A673 (cell line): ENCODE data around the gene TBC1D4. TPM values are rescaled to one million over a fixed set of nuclear protein-coding genes. Genes with fewer than 3 reads are reported as not detected.

Source experiments
- BruUV-seq: library from RNA; stranded (reverse); fragments of 400-500 nt; replicated peaks from 2 replicates; lab custom pipeline; 2021; lab: Mats Ljungman, UMichigan
- CTCF ChIA-PET: fragments of 300-600 bp; sonication (Branson Sonifier 250); formaldehyde crosslinking; loops from one replicate; lab custom pipeline; 2022; ENCODE audit warnings: antibody characterized with exemption; lab: Charles Lee
- POLR2A ChIA-PET: fragments of 300-600 bp; sonication (Branson Sonifier 250); formaldehyde crosslinking; loops from one replicate; lab custom pipeline; 2022; ENCODE audit warnings: antibody characterized with exemption; ENCODE audit not compliant: low non-redundant PET; lab: Charles Lee
- DNase-seq: peaks from one replicate; pipeline ENCODE4 v3.0.0-alpha.2; 2015; ENCODE audit warnings: low spot score
- H3K27ac ChIP-seq: fragments of 200-600 bp; sonication (generic); 2 replicates; pipeline ENCODE4 v1.5.1; 2016; ENCODE audit warnings: mixed run types, low read depth, mild to moderate bottlenecking, mixed read lengths, antibody characterized with exemption, low read length; ENCODE audit not compliant: poor library complexity, severe bottlenecking
- H3K27me3 ChIP-seq: fragments of 200-600 bp; sonication (generic); replicated peaks from 2 replicates; pipeline ENCODE4 v1.6.1; 2017; ENCODE audit warnings: mixed run types, low read depth, mild to moderate bottlenecking, mixed read lengths, antibody characterized with exemption, low read length; ENCODE audit not compliant: insufficient read depth, poor library complexity
- H3K36me3 ChIP-seq: fragments of 200-600 bp; sonication (generic); 2 replicates; pipeline ENCODE4 v1.6.1; 2016; ENCODE audit warnings: mixed run types, mild to moderate bottlenecking, mixed read lengths, antibody characterized with exemption, low read length; ENCODE audit not compliant: insufficient read depth, poor library complexity, severe bottlenecking
- H3K4me1 ChIP-seq: fragments of 200-600 bp; sonication (generic); 2 replicates; pipeline ENCODE4 v1.6.1; 2017; ENCODE audit warnings: mixed run types, mild to moderate bottlenecking, mixed read lengths, antibody characterized with exemption, low read length; ENCODE audit not compliant: insufficient read depth, poor library complexity, severe bottlenecking
- H3K4me3 ChIP-seq: fragments of 200-600 bp; sonication (generic); 2 replicates; pipeline ENCODE4 v1.5.1; 2016; ENCODE audit warnings: low read depth, mixed run types, mild to moderate bottlenecking, mixed read lengths, low read length; ENCODE audit not compliant: poor library complexity, severe bottlenecking
- H3K9me3 ChIP-seq: fragments of 200-600 bp; sonication (generic); 2 replicates; pipeline ENCODE4 v1.6.1; 2016; ENCODE audit warnings: mixed run types, low read depth, mild to moderate bottlenecking, mixed read lengths, antibody characterized with exemption, low read length; ENCODE audit not compliant: poor library complexity, severe bottlenecking
- CTCF ChIP-seq: fragments of 300-800, 200-600 bp; sonication (generic); conservative IDR thresholded peaks from 2 replicates; pipeline ENCODE4 v1.5.1; 2017; ENCODE audit warnings: low read depth, mild to moderate bottlenecking, antibody characterized with exemption, low read length, moderate library complexity, mixed read lengths
- EZH2 ChIP-seq: fragments of 200-600 bp; sonication (generic); IDR thresholded peaks from 2 replicates; pipeline ENCODE4 v1.6.1; 2017; ENCODE audit warnings: borderline replicate concordance, low read depth, mild to moderate bottlenecking, mixed read lengths, antibody characterized with exemption, low read length; ENCODE audit not compliant: poor library complexity, severe bottlenecking
- intact Hi-C: fragments of 100-400 bp; cut with micrococcal nuclease; formaldehyde crosslinking; loops from one replicate; pipeline ENCODE4 v1.10.0; 2022; ENCODE audit not compliant: unreplicated experiment
- total RNA-seq: library from RNA; stranded (reverse); gene quantifications from 2 replicates; pipeline ENCODE4 v1.2.3, GENCODE V29; 2021

The TBC1D4 gene
- total RNA-seq, 1 experiment from 2014 or later: 9.8 TPM

- peaks cover 32% of the 10 kb centered on the region for H3K27me3 ChIP-seq
- POLR2A ChIA-PET: no interaction called here
- H3K4me3 ChIP-seq: no peak overlapping the region
- TF ChIP-seq CTCF (no peak), EZH2 (no peak)
- no peaks in the 10 kb centered on the region for H3K36me3 ChIP-seq
- H3K9me3 ChIP-seq: no peaks in the 10 kb centered on the region
- H3K4me1 ChIP-seq: no peaks in the 10 kb centered on the region
- CTCF ChIA-PET: no interaction called here
- intact Hi-C loops: no loop called here
- BruUV-seq: no TSS peak
- DNase-seq: no peak
- no peak overlapping the region for H3K27ac ChIP-seq
Measured at GRCh38 chr13:75478659-75479058, 3.3 kb downstream of the TBC1D4 start.

DNA sequence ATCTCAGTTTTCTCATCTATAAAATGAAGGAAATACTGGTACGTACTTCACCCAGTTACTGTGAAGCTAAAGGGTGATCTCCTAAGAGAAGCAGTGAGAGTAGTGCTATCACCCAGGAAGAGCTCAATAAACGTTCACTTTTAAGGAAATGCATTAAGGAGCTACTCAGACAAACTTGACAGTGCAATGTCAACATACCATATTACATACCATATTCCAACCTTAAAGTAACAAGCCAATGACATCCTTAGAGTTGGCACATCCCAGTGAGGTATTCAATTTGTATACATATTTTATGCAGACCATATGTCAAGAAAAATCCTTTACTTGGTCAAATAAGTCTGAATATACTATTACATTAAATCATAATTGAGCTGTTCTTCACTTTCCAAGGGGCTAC lies 7.0 kb downstream of the TBC1D4 start:
- ChIA-PET CTCF (no interaction called here), POLR2A (interaction anchor here (0.6 kb wide), 1 partner anchor 194 kb away, joined by 3 read pairs; no protein-coding TSS in a partner anchor)
- Histone ChIP-seq H3K9me3 (no peaks in the 10 kb centered on the region), H3K4me1 (no peaks in the 10 kb centered on the region), H3K4me3 (no peak overlapping the region), H3K27me3 (peaks cover 18% of the 10 kb centered on the region), H3K27ac (no peak overlapping the region), H3K36me3 (no peaks in the 10 kb centered on the region)
- intact Hi-C loops: no loop called here
- TF ChIP-seq EZH2 (no peak), CTCF (no peak)
- no peak for DNase-seq
- no TSS peak for BruUV-seq

- DNase-seq: no peak
- intact Hi-C loops: no loop called here
- H3K27me3 ChIP-seq: peaks cover 3% of the 10 kb centered on the region
- no peak overlapping the region for H3K4me3 ChIP-seq
- H3K27ac ChIP-seq: no peak overlapping the region
- CTCF ChIA-PET: no interaction called here
- no peaks in the 10 kb centered on the region for H3K36me3 ChIP-seq
- H3K4me1 ChIP-seq: peaks cover 4% of the 10 kb centered on the region
- no TSS peak for BruUV-seq
- no peaks in the 10 kb centered on the region for H3K9me3 ChIP-seq
- POLR2A ChIA-PET: no interaction called here
- no peak for TF ChIP-seq EZH2
- TF ChIP-seq CTCF: no peak
Measured at GRCh38 chr13:75473468-75473867, 8.5 kb downstream of the TBC1D4 start.
